Measurements from ENCODE around the gene CENPO.

Gene CENPO

GRCh38 chr2:24766609-24767008 lies 26.6 kb upstream of the CENPO start:
- Histone ChIP-seq H3K4me3 (ENCODE audit: low read depth, low read length) (no peak overlapping the region), H3K4me1 (ENCODE audit: control insufficient read depth, insufficient read depth, low read length) (no peaks in the 10 kb centered on the region), H3K36me3 (ENCODE audit: control insufficient read depth, insufficient read depth, low read length) (no peaks in the 10 kb centered on the region), H3K9me3 (ENCODE audit: control insufficient read depth, insufficient read depth, low read length) (no peaks in the 10 kb centered on the region), H3K27me3 (ENCODE audit: control insufficient read depth, insufficient read depth, low read length) (no peaks in the 10 kb centered on the region), H3K9ac (ENCODE audit: low read depth, low read length) (no peak overlapping the region)

- Histone ChIP-seq H3K36me3 (ENCODE audit: control insufficient read depth, insufficient read depth, low read length) (no peaks in the 10 kb centered on the region), H3K9me3 (ENCODE audit: control insufficient read depth, insufficient read depth, low read length) (no peaks in the 10 kb centered on the region), H3K9ac (ENCODE audit: low read depth, low read length) (no peak overlapping the region), H3K4me1 (ENCODE audit: control insufficient read depth, insufficient read depth, low read length) (no peaks in the 10 kb centered on the region), H3K4me3 (ENCODE audit: low read depth, low read length) (no peak overlapping the region), H3K27me3 (ENCODE audit: control insufficient read depth, insufficient read depth, low read length) (no peaks in the 10 kb centered on the region)
Observed at GRCh38 chr2:24768013-24768412, 25.2 kb upstream of the CENPO start.

GRCh38 chr2:24768601-24769000 lies 24.6 kb upstream of the CENPO start:
- H3K36me3 ChIP-seq (ENCODE audit: control insufficient read depth, insufficient read depth, low read length) = no peaks in the 10 kb centered on the region
- no peak overlapping the region for H3K4me3 ChIP-seq (ENCODE audit: low read depth, low read length)
- H3K27me3 ChIP-seq (ENCODE audit: control insufficient read depth, insufficient read depth, low read length) = no peaks in the 10 kb centered on the region
- no peaks in the 10 kb centered on the region for H3K9me3 ChIP-seq (ENCODE audit: control insufficient read depth, insufficient read depth, low read length)
- no peaks in the 10 kb centered on the region for H3K4me1 ChIP-seq (ENCODE audit: control insufficient read depth, insufficient read depth, low read length)
- no peak overlapping the region for H3K9ac ChIP-seq (ENCODE audit: low read depth, low read length)

GRCh38 chr2:24771061-24771460 lies 22.2 kb upstream of the CENPO start:
- Histone ChIP-seq H3K9ac (ENCODE audit: low read depth, low read length) (no peak overlapping the region), H3K4me3 (ENCODE audit: low read depth, low read length) (no peak overlapping the region), H3K4me1 (ENCODE audit: control insufficient read depth, insufficient read depth, low read length) (no peaks in the 10 kb centered on the region), H3K36me3 (ENCODE audit: control insufficient read depth, insufficient read depth, low read length) (no peaks in the 10 kb centered on the region), H3K27me3 (ENCODE audit: control insufficient read depth, insufficient read depth, low read length) (no peaks in the 10 kb centered on the region), H3K9me3 (ENCODE audit: control insufficient read depth, insufficient read depth, low read length) (no peaks in the 10 kb centered on the region)

GRCh38 chr2:24771764-24772586 lies 21.2 kb upstream of the CENPO start:
- Histone ChIP-seq H3K4me3 (ENCODE audit: low read depth, low read length) (no peak overlapping the region), H3K36me3 (ENCODE audit: control insufficient read depth, insufficient read depth, low read length) (no peaks in the 10 kb centered on the region), H3K4me1 (ENCODE audit: control insufficient read depth, insufficient read depth, low read length) (no peaks in the 10 kb centered on the region), H3K27me3 (ENCODE audit: control insufficient read depth, insufficient read depth, low read length) (no peaks in the 10 kb centered on the region), H3K9me3 (ENCODE audit: control insufficient read depth, insufficient read depth, low read length) (no peaks in the 10 kb centered on the region), H3K9ac (ENCODE audit: low read depth, low read length) (no peak overlapping the region)

GRCh38 chr2:24774373-24774772 lies 18.9 kb upstream of the CENPO start:
- Histone ChIP-seq H3K36me3 (ENCODE audit: control insufficient read depth, insufficient read depth, low read length) (no peaks in the 10 kb centered on the region), H3K9ac (ENCODE audit: low read depth, low read length) (no peak overlapping the region), H3K4me1 (ENCODE audit: control insufficient read depth, insufficient read depth, low read length) (no peaks in the 10 kb centered on the region), H3K4me3 (ENCODE audit: low read depth, low read length) (no peak overlapping the region), H3K27me3 (ENCODE audit: control insufficient read depth, insufficient read depth, low read length) (no peaks in the 10 kb centered on the region), H3K9me3 (ENCODE audit: control insufficient read depth, insufficient read depth, low read length) (no peaks in the 10 kb centered on the region)

- no peaks in the 10 kb centered on the region for H3K36me3 ChIP-seq (ENCODE audit: control insufficient read depth, insufficient read depth, low read length)
- H3K9ac ChIP-seq (ENCODE audit: low read depth, low read length) = no peak overlapping the region
- H3K4me3 ChIP-seq (ENCODE audit: low read depth, low read length) = no peak overlapping the region
- no peaks in the 10 kb centered on the region for H3K27me3 ChIP-seq (ENCODE audit: control insufficient read depth, insufficient read depth, low read length)
- H3K9me3 ChIP-seq (ENCODE audit: control insufficient read depth, insufficient read depth, low read length) = no peaks in the 10 kb centered on the region
- H3K4me1 ChIP-seq (ENCODE audit: control insufficient read depth, insufficient read depth, low read length) = no peaks in the 10 kb centered on the region
Observed at GRCh38 chr2:24779116-24779515, 14.1 kb upstream of the CENPO start.

- Histone ChIP-seq H3K4me1 (ENCODE audit: control insufficient read depth, insufficient read depth, low read length) (no peaks in the 10 kb centered on the region), H3K4me3 (ENCODE audit: low read depth, low read length) (no peak overlapping the region), H3K9ac (ENCODE audit: low read depth, low read length) (no peak overlapping the region), H3K36me3 (ENCODE audit: control insufficient read depth, insufficient read depth, low read length) (no peaks in the 10 kb centered on the region), H3K27me3 (ENCODE audit: control insufficient read depth, insufficient read depth, low read length) (no peaks in the 10 kb centered on the region), H3K9me3 (ENCODE audit: control insufficient read depth, insufficient read depth, low read length) (no peaks in the 10 kb centered on the region)
Observed at GRCh38 chr2:24783641-24784040, 9.6 kb upstream of the CENPO start.

GRCh38 chr2:24785671-24786321 lies 7.4 kb upstream of the CENPO start:
- Histone ChIP-seq H3K36me3 (ENCODE audit: control insufficient read depth, insufficient read depth, low read length) (no peaks in the 10 kb centered on the region), H3K4me3 (ENCODE audit: low read depth, low read length) (no peak overlapping the region), H3K9me3 (ENCODE audit: control insufficient read depth, insufficient read depth, low read length) (no peaks in the 10 kb centered on the region), H3K4me1 (ENCODE audit: control insufficient read depth, insufficient read depth, low read length) (no peaks in the 10 kb centered on the region), H3K9ac (ENCODE audit: low read depth, low read length) (no peak overlapping the region), H3K27me3 (ENCODE audit: control insufficient read depth, insufficient read depth, low read length) (no peaks in the 10 kb centered on the region)

GRCh38 chr2:24787532-24787931 lies 5.7 kb upstream of the CENPO start:
- Histone ChIP-seq H3K4me1 (ENCODE audit: control insufficient read depth, insufficient read depth, low read length) (peaks cover 10% of the 10 kb centered on the region), H3K36me3 (ENCODE audit: control insufficient read depth, insufficient read depth, low read length) (no peaks in the 10 kb centered on the region), H3K27me3 (ENCODE audit: control insufficient read depth, insufficient read depth, low read length) (no peaks in the 10 kb centered on the region), H3K4me3 (ENCODE audit: low read depth, low read length) (no peak overlapping the region), H3K9ac (ENCODE audit: low read depth, low read length) (no peak overlapping the region), H3K9me3 (ENCODE audit: control insufficient read depth, insufficient read depth, low read length) (no peaks in the 10 kb centered on the region)

GRCh38 chr2:24788816-24789215 lies 4.4 kb upstream of the CENPO start:
- H3K27me3 ChIP-seq (ENCODE audit: control insufficient read depth, insufficient read depth, low read length) = no peaks in the 10 kb centered on the region
- no peaks in the 10 kb centered on the region for H3K36me3 ChIP-seq (ENCODE audit: control insufficient read depth, insufficient read depth, low read length)
- H3K9me3 ChIP-seq (ENCODE audit: control insufficient read depth, insufficient read depth, low read length) = no peaks in the 10 kb centered on the region
- H3K9ac ChIP-seq (ENCODE audit: low read depth, low read length) = no peak overlapping the region
- no peak overlapping the region for H3K4me3 ChIP-seq (ENCODE audit: low read depth, low read length)
- peaks cover 10% of the 10 kb centered on the region for H3K4me1 ChIP-seq (ENCODE audit: control insufficient read depth, insufficient read depth, low read length)

GRCh38 chr2:24791452-24791851 lies 1.8 kb upstream of the CENPO start:
- H3K9ac ChIP-seq (ENCODE audit: low read depth, low read length) = no peak overlapping the region
- no peaks in the 10 kb centered on the region for H3K27me3 ChIP-seq (ENCODE audit: control insufficient read depth, insufficient read depth, low read length)
- H3K4me3 ChIP-seq (ENCODE audit: low read depth, low read length) = no peak overlapping the region
- H3K4me1 ChIP-seq (ENCODE audit: control insufficient read depth, insufficient read depth, low read length) = peaks cover 12% of the 10 kb centered on the region
- H3K36me3 ChIP-seq (ENCODE audit: control insufficient read depth, insufficient read depth, low read length) = no peaks in the 10 kb centered on the region
- no peaks in the 10 kb centered on the region for H3K9me3 ChIP-seq (ENCODE audit: control insufficient read depth, insufficient read depth, low read length)

Data from iPS-15b (cell line).